Ovary (tissue), 9 donors: ENCODE results near the gene ZNF367. TPM values are rescaled to one million over a fixed set of nuclear protein-coding genes. Genes with fewer than 3 reads are reported as not detected.

ENCODE experiments used
- DNase-seq, 5 donors: peaks; one replicate each; pipeline ENCODE4 v3.0.0-alpha.2; 2019 to 2020
- H3K27ac ChIP-seq, 2 donors: fragments of 200-600 bp; one replicate each; pipeline versions ENCODE4 v1.5.1 to v1.8.0; 2019 to 2022
- H3K27me3 ChIP-seq: fragments of 200-600 bp; one replicate; pipeline ENCODE4 v1.8.0; 2022
- H3K36me3 ChIP-seq: fragments of 200-600 bp; sonication (generic); one replicate; pipeline ENCODE4 v1.5.1; 2019
- H3K4me1 ChIP-seq: one replicate; pipeline ENCODE4 v1.8.1; 2013; ENCODE audit warnings: mild to moderate bottlenecking, moderate library complexity; ENCODE audit not compliant: insufficient read depth
- H3K4me3 ChIP-seq: fragments of 200-600 bp; sonication (generic); one replicate; pipeline ENCODE4 v1.5.1; 2017
- H3K9me3 ChIP-seq, 2 donors: fragments of 200-600 bp in 1 of 2; sonication (generic) in 1 of 2; one replicate each; pipeline versions ENCODE4 v1.5.1 to v1.8.1; 2013 to 2019; ENCODE audit warnings: mild to moderate bottlenecking in 1 of 2, moderate library complexity in 1 of 2
- EP300 ChIP-seq: sonication (generic); formaldehyde crosslinking; IDR thresholded peaks from one replicate; pipeline ENCODE4 v1.6.1; 2017; ENCODE audit warnings: antibody characterized with exemption
- POLR2A ChIP-seq: fragments of 450-650 bp; IDR thresholded peaks from one replicate; pipeline ENCODE4 v1.6.1; 2017; ENCODE audit warnings: antibody characterized with exemption, mild to moderate bottlenecking, moderate library complexity
- WGBS, 3 donors: extraction: QIAGEN DNeasy Blood & Tissue Kit in 1 of 3; methylation state at CpG; one replicate each; pipeline versions ENCODE4 v1.1.5 to v1.1.7; 2013 to 2017; 5-methylcytosine and 5-hydroxymethylcytosine counted together
- intact Hi-C, 4 donors: fragments of 100-400 bp; cut with DNase I; formaldehyde crosslinking; loops; one replicate each; pipeline versions ENCODE4 v1.11.0 to v1.15.1; 2022 to 2023
- polyA plus RNA-seq, 2 donors: library from polyadenylated mRNA; stranded (reverse); fragments of 200-250 nt in 1 of 2; fragments of 350-450 nt in 1 of 2; fragmentation: Illumina TruSeq in 1 of 2; extraction: RNeasy Lipid Tissue Mini Kit (QIAGEN cat#74804) in 1 of 2; gene quantifications; one replicate each; pipeline ENCODE4 v1.2.3, GENCODE V29; 2013 to 2014
- total RNA-seq, 7 donors: library from RNA; depleted of rRNA in 2 of 7; stranded (reverse); fragments of >200 nt in 2 of 7; fragmentation: NEBNext Ultra II Directional in 3 of 7; extraction: Animal tissue kit (Norgen Biotek cat#: 25700) in 3 of 7; gene quantifications; one replicate each; pipeline versions ENCODE4 v1.1.0 to v1.2.4, GENCODE V29; 2016 to 2023
- TF ChIP-seq, protein P1 (sequence below), 3 donors: fragments of 450-650 bp in 2 of 3; fragments of 200-600 bp in 1 of 3; IDR thresholded peaks; one replicate each; pipeline versions ENCODE4 v1.5.1 to v1.8.0; 2016 to 2022; ENCODE audit warnings: antibody characterized with exemption in 3 of 3, mild to moderate bottlenecking in 1 of 3
- donor health status: DM: no; HTN: no; CAD: no; lungs with moderate emphysema.
- donor health status: DM: no; HTN: no; CAD: no.
- donor health status: Bipolar disorder and iron deficiency.
- donor health status: DM: yes; HTN: yes; CAD: no.
- donor health status: DM: no; HTN: no; CAD: no.
- donor health status: DM: yes; HTN: yes; CAD: no.

Gene ZNF367
- total and polyA plus RNA-seq, 9 donors = 1.1 to 2.4 (median 1.6) TPM

GRCh38 chr9:96429732-96430131, 11.6 kb upstream of the ZNF367 start:
- no peaks in the 10 kb centered on the region for H3K27me3 ChIP-seq
- H3K4me1 ChIP-seq = no peaks in the 10 kb centered on the region
- TF ChIP-seq EP300 (no peak), POLR2A (no peak)
- TF ChIP-seq, protein P1, sequence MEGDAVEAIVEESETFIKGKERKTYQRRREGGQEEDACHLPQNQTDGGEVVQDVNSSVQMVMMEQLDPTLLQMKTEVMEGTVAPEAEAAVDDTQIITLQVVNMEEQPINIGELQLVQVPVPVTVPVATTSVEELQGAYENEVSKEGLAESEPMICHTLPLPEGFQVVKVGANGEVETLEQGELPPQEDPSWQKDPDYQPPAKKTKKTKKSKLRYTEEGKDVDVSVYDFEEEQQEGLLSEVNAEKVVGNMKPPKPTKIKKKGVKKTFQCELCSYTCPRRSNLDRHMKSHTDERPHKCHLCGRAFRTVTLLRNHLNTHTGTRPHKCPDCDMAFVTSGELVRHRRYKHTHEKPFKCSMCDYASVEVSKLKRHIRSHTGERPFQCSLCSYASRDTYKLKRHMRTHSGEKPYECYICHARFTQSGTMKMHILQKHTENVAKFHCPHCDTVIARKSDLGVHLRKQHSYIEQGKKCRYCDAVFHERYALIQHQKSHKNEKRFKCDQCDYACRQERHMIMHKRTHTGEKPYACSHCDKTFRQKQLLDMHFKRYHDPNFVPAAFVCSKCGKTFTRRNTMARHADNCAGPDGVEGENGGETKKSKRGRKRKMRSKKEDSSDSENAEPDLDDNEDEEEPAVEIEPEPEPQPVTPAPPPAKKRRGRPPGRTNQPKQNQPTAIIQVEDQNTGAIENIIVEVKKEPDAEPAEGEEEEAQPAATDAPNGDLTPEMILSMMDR (IDR thresholded peaks at IDR 0.05) = no peak
- H3K36me3 ChIP-seq = no peaks in the 10 kb centered on the region
- no peak for DNase-seq
- H3K9me3 ChIP-seq = no peaks in the 10 kb centered on the region
- intact Hi-C loops = no loop called here
- H3K27ac ChIP-seq = no peak overlapping the region
- H3K4me3 ChIP-seq = no peak overlapping the region

DNA sequence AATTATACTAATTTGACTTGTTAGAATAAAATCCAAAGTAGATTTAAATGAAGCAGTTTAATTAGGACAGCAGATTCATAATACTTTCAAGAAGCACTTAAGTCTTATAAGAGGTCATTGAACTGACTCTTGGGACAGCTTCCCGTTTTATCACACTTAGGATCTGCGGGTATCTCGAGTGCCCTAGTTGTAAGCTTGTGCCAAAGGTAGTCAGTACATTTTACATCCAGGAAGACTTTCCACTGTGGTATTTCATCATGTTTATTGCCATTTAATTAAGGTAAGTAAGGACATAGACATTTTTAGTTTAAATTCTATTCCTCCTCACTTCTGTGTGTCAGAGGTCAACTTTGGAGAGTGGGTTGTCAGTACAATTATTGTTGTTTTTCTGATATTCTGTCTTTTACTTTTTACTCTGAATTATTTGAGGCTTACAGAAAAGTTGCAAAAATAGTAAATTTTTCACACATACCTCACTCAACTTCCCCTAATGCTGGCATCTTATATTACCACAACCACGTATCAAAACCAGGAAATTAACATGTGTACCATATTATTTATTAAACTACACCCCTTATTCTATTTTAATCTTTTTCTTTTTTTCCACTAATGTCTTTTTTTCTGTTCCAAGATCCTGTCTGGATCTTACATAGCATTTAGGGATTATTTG, 7.5 kb upstream of the ZNF367 start:
- Histone ChIP-seq H3K4me3 (no peak overlapping the region), H3K9me3 (no peaks in the 10 kb centered on the region), H3K27me3 (no peaks in the 10 kb centered on the region), H3K4me1 (peaks cover 3% of the 10 kb centered on the region), H3K36me3 (no peaks in the 10 kb centered on the region), H3K27ac (no peak overlapping the region)
- 78 to 82% (median 80%) methylated on average over 4 of the region's 4 CpGs for WGBS, 3 donors
- TF ChIP-seq EP300 (no peak), POLR2A (no peak)
- TF ChIP-seq, protein P1 (IDR thresholded peaks at IDR 0.05) = no peak
- intact Hi-C loops = no loop called here
- DNase-seq = no peak

- H3K4me3 ChIP-seq = no peak overlapping the region
- no peaks in the 10 kb centered on the region for H3K9me3 ChIP-seq
- intact Hi-C loops = no loop called here
- H3K27me3 ChIP-seq = no peaks in the 10 kb centered on the region
- H3K4me1 ChIP-seq = peaks cover 6% of the 10 kb centered on the region
- H3K27ac ChIP-seq = no peak overlapping the region
- no peaks in the 10 kb centered on the region for H3K36me3 ChIP-seq
- no peak for DNase-seq
- TF ChIP-seq, protein P1 (IDR thresholded peaks at IDR 0.05) = no peak
- no peak for TF ChIP-seq POLR2A
- 78 to 84% (median 80%) methylated on average over 6 of the region's 6 CpGs for WGBS, 3 donors
Observed at GRCh38 chr9:96423985-96424336, 5.8 kb upstream of the ZNF367 start.

GRCh38 chr9:96423322-96423984, 5.3 kb upstream of the ZNF367 start:
- H3K27ac ChIP-seq = no peak overlapping the region
- H3K4me3 ChIP-seq = no peak overlapping the region
- intact Hi-C loops = no loop called here
- H3K36me3 ChIP-seq = no peaks in the 10 kb centered on the region
- TF ChIP-seq POLR2A (no peak), EP300 (no peak)
- TF ChIP-seq, protein P1 (IDR thresholded peaks at IDR 0.05) = no peak
- 72 to 82% (median 78%) methylated on average over 8 of the region's 8 CpGs for WGBS, 3 donors
- no peak for DNase-seq
- no peaks in the 10 kb centered on the region for H3K9me3 ChIP-seq
- H3K4me1 ChIP-seq = peaks cover 6% of the 10 kb centered on the region
- no peaks in the 10 kb centered on the region for H3K27me3 ChIP-seq
